IMR-90 (cell line): Measurements from ENCODE around the gene GRAP. TPM values are rescaled to one million over a fixed set of nuclear protein-coding genes. Genes with fewer than 3 reads are reported as not detected.

Experiments
- ATAC-seq: fragments of 200-7000 bp; cut with Tn5 transposase; 2 replicates; pipeline ENCODE4 v1.9.1; 2020; ENCODE audit warnings: low read depth, mild to moderate bottlenecking, moderate library complexity
- BruUV-seq: library from RNA; stranded (reverse); fragments of 400-500 nt; replicated peaks from 2 replicates; lab custom pipeline; 2021; lab: Mats Ljungman, UMichigan
- CTCF ChIA-PET: fragments of 300-600 bp; formaldehyde crosslinking; extraction: SDS; loops from one replicate; lab custom pipeline; 2021; ENCODE audit warnings: antibody characterized with exemption; lab: Yijun Ruan, JAX
- POLR2A ChIA-PET: fragments of 300-600 bp; sonication (Branson Sonifier 250); formaldehyde crosslinking; loops from one replicate; lab custom pipeline; 2022; ENCODE audit warnings: antibody characterized with exemption; ENCODE audit not compliant: unreplicated experiment; lab: Charles Lee
- DNase-seq: peaks from one replicate; pipeline ENCODE4 v3.0.0; 2013
- H2AFZ ChIP-seq: replicated peaks from 2 replicates; pipeline ENCODE3; 2013; ENCODE audit warnings: low read length, mild to moderate bottlenecking; ENCODE audit not compliant: poor library complexity
- H2AK5ac ChIP-seq: 2 replicates; pipeline ENCODE4 v1.6.1; 2013; ENCODE audit warnings: low read depth, low read length, inconsistent platforms
- H2AK9ac ChIP-seq: replicated peaks from 2 replicates; pipeline ENCODE3; 2013; ENCODE audit warnings: mild to moderate bottlenecking, low read depth, low read length, moderate library complexity; ENCODE audit not compliant: poor library complexity
- H2BK120ac ChIP-seq: 2 replicates; pipeline ENCODE4 v1.6.1; 2013; ENCODE audit warnings: low read depth, low read length, inconsistent platforms
- H2BK15ac ChIP-seq: 3 replicates; pipeline ENCODE4 v1.6.1; 2013; ENCODE audit warnings: low read depth, low read length, inconsistent platforms
- H2BK20ac ChIP-seq: 2 replicates; pipeline ENCODE4 v1.6.1; 2013; ENCODE audit warnings: low read depth, mild to moderate bottlenecking, inconsistent platforms, low read length, moderate library complexity
- H2BK5ac ChIP-seq: 2 replicates; pipeline ENCODE4 v1.6.1; 2013; ENCODE audit warnings: mild to moderate bottlenecking, low read depth, low read length, inconsistent platforms; ENCODE audit not compliant: poor library complexity, severe bottlenecking
- H3K14ac ChIP-seq: replicated peaks from 2 replicates; pipeline ENCODE4 v1.6.1; 2013; ENCODE audit warnings: low read depth, low read length, inconsistent platforms
- H3K18ac ChIP-seq: 2 replicates; pipeline ENCODE4 v1.6.1; 2013; ENCODE audit warnings: low read depth, low read length, control low read depth
- H3K23ac ChIP-seq: 2 replicates; pipeline ENCODE4 v1.6.1; 2013; ENCODE audit warnings: low read depth, low read length, inconsistent platforms
- H3K27ac ChIP-seq: 2 replicates; pipeline ENCODE4 v1.5.1; 2013; ENCODE audit warnings: mild to moderate bottlenecking, control low read depth, low read length; ENCODE audit not compliant: insufficient read depth
- H3K27me3 ChIP-seq: 2 replicates; pipeline ENCODE4 v1.6.1; 2013; ENCODE audit warnings: low read length; ENCODE audit not compliant: control insufficient read depth, insufficient read depth
- H3K36me3 ChIP-seq: 2 replicates; pipeline ENCODE4 v1.6.1; 2013; ENCODE audit warnings: low read length, mixed read lengths; ENCODE audit not compliant: control insufficient read depth, insufficient read depth
- H3K4ac ChIP-seq: 2 replicates; pipeline ENCODE4 v1.6.1; 2013; ENCODE audit warnings: low read depth, low read length, inconsistent platforms
- H3K4me1 ChIP-seq: 2 replicates; pipeline ENCODE4 v1.6.1; 2013; ENCODE audit warnings: low read length, mixed read lengths; ENCODE audit not compliant: control insufficient read depth, insufficient read depth
- H3K4me2 ChIP-seq: 2 replicates; pipeline ENCODE4 v1.6.1; 2013; ENCODE audit warnings: low read depth, mild to moderate bottlenecking, control low read depth, low read length, moderate library complexity
- H3K4me3 ChIP-seq: 2 replicates; pipeline ENCODE4 v1.5.1; 2013; ENCODE audit warnings: low read depth, mild to moderate bottlenecking, control low read depth, low read length, moderate library complexity; ENCODE audit not compliant: insufficient read depth
- H3K56ac ChIP-seq: 2 replicates; pipeline ENCODE4 v1.6.1; 2013; ENCODE audit warnings: low read length, inconsistent platforms; ENCODE audit not compliant: insufficient read depth; ENCODE audit errors: extremely low read depth
- H3K79me1 ChIP-seq, 2 experiments: 2 replicates each; pipeline ENCODE4 v1.6.1; 2013; ENCODE audit warnings: low read length in 2 of 2, inconsistent platforms in 1 of 2, low read depth in 1 of 2
- H3K9ac ChIP-seq: 2 replicates; pipeline ENCODE4 v1.6.1; 2013; ENCODE audit warnings: low read depth, low read length, control low read depth
- H3K9me1 ChIP-seq: 2 replicates; pipeline ENCODE4 v1.6.1; 2013; ENCODE audit warnings: low read length, inconsistent platforms; ENCODE audit not compliant: insufficient read depth
- H3K9me3 ChIP-seq: 2 replicates; pipeline ENCODE4 v1.6.1; 2013; ENCODE audit warnings: low read length; ENCODE audit not compliant: control insufficient read depth, insufficient read depth
- H4K20me1 ChIP-seq: 2 replicates; pipeline ENCODE4 v1.6.1; 2013; ENCODE audit warnings: low read length, inconsistent platforms; ENCODE audit not compliant: insufficient read depth
- H4K5ac ChIP-seq: 2 replicates; pipeline ENCODE4 v1.6.1; 2013; ENCODE audit warnings: mild to moderate bottlenecking, low read depth, low read length, control low read depth
- H4K8ac ChIP-seq, 2 experiments: 2 replicates each; pipeline ENCODE4 v1.6.1; 2013; ENCODE audit warnings: low read depth in 2 of 2, low read length in 2 of 2, control low read depth in 1 of 2, inconsistent platforms in 1 of 2
- H4K91ac ChIP-seq: 2 replicates; pipeline ENCODE4 v1.6.1; 2013; ENCODE audit warnings: low read depth, low read length, inconsistent platforms; ENCODE audit not compliant: insufficient read depth
- MAFK ChIP-seq: IDR thresholded peaks from 2 replicates; pipeline ENCODE4 v1.6.1; 2012; ENCODE audit warnings: low read depth, low read length, improper control_type of control experiment
- MAZ ChIP-seq: IDR thresholded peaks from 2 replicates; pipeline ENCODE4 v1.6.1; 2012; ENCODE audit warnings: low read depth, mild to moderate bottlenecking, low read length, improper control_type of control experiment, moderate library complexity, borderline replicate concordance
- MXI1 ChIP-seq: IDR thresholded peaks from 2 replicates; pipeline ENCODE4 v1.6.1; 2012; ENCODE audit warnings: low read depth, mild to moderate bottlenecking, low read length, moderate library complexity, borderline replicate concordance
- RCOR1 ChIP-seq: IDR thresholded peaks from 2 replicates; pipeline ENCODE4 v1.6.1; 2012; ENCODE audit warnings: mild to moderate bottlenecking, low read length, improper control_type of control experiment; ENCODE audit not compliant: insufficient replicate concordance
- RFX5 ChIP-seq: IDR thresholded peaks from 2 replicates; pipeline ENCODE4 v1.8.0; 2012; ENCODE audit warnings: low read depth, mild to moderate bottlenecking, low read length, moderate library complexity
- WGBS, 2 experiments: methylation state at CpG; one replicate each; pipeline versions ENCODE4 v1.1.5 to v1.1.7; 2013; ENCODE audit warnings: missing lambda C conversion rate in 2 of 2; ENCODE audit not compliant: insufficient read length in 1 of 2; ENCODE audit errors: extremely low coverage in 2 of 2; 5-methylcytosine and 5-hydroxymethylcytosine counted together
- dilution Hi-C: fragments of 300-500 bp; cut with HindIII; formaldehyde crosslinking; loops from one replicate; pipeline ENCODE4 v1.14.3; 2018; ENCODE audit warnings: low sequenced_read_pairs; ENCODE audit not compliant: unreplicated experiment
- in situ Hi-C: fragments of 300-500 bp; cut with MboI; formaldehyde crosslinking; loops from 3 replicates; pipeline ENCODE4 v1.14.3; 2019; ENCODE audit warnings: low sequenced_read_pairs, inconsistent platforms, mixed read lengths
- intact Hi-C: fragments of 100-400 bp; cut with micrococcal nuclease; formaldehyde crosslinking; loops from 2 replicates; pipeline ENCODE4 v1.10.0; 2022
- polyA plus RNA-seq, 3 experiments: library from polyadenylated mRNA; depleted of rRNA; stranded (reverse); fragments of >200 nt; gene quantifications; 2 replicates each; pipeline ENCODE4 v1.2.3, GENCODE V29; 2012; ENCODE audit warnings: low replicate concordance in 1 of 3
- total RNA-seq: library from RNA; depleted of rRNA; stranded (reverse); fragments of >200 nt; gene quantifications from 2 replicates; pipeline ENCODE4 v1.2.3, GENCODE V29; 2012

GRAP gene
- total and polyA plus RNA-seq, 2 of the 4 experiments (the other 2 are of a cell fraction), result under 0.01 to 0.14 TPM

DNA sequence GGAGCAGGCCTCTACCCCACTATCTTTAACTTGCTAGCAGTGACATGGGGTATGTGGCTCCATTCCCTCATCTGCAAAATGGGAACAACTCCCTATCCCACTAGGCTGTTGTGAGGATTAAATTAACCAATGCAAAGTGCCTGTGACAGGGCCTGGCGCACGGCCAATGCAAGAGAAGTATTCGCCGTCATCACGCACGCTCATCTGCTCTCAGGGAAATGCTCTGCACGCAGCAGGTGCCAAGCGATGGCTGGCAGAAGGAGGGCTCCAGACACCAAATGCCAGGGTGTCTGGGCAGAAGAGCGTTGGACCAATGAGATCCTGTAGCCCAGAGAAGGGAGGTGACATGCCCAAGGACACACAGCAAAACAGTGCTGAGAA lies 59.5 kb downstream of the GRAP start:
- no peak overlapping the region for H2BK5ac ChIP-seq
- H3K14ac ChIP-seq, result no peak overlapping the region
- no peak overlapping the region for H4K5ac ChIP-seq
- H3K27ac ChIP-seq, result no peak overlapping the region
- H3K4me2 ChIP-seq, result no peak overlapping the region
- no peak overlapping the region for H4K91ac ChIP-seq
- ChIA-PET POLR2A (no interaction called here), CTCF (no interaction called here)
- H4K20me1 ChIP-seq, result peaks cover 17% of the 10 kb centered on the region
- no peaks in the 10 kb centered on the region for H3K27me3 ChIP-seq
- no peak overlapping the region for H2BK120ac ChIP-seq
- H2AK5ac ChIP-seq, result no peak overlapping the region
- no peak overlapping the region for H3K56ac ChIP-seq
- BruUV-seq, result no TSS peak
- H3K9me1 ChIP-seq, result peaks cover 5% of the 10 kb centered on the region; the same call in 1 of the 2 replicates
- no peak overlapping the region for H2AK9ac ChIP-seq
- intact Hi-C loops (no loop called here), dilution Hi-C loops (no loop called here), in situ Hi-C loops (no loop called here)
- WGBS, 2 experiments, result 83% methylated on average over 1 of the region's 9 CpGs; no CpG with 5 or more reads in 1 of the 2 experiments
- H3K23ac ChIP-seq, result no peak overlapping the region
- no peak overlapping the region for H3K4me3 ChIP-seq
- no peak overlapping the region for H3K9ac ChIP-seq
- H3K4me1 ChIP-seq, result peaks cover 5% of the 10 kb centered on the region
- no peak overlapping the region for H2BK15ac ChIP-seq
- no peak overlapping the region for H4K8ac ChIP-seq
- peaks cover 15 to 63% of the 10 kb centered on the region in 2 experiments; a peak in 3 of 4 replicates for H3K79me1 ChIP-seq
- TF ChIP-seq RCOR1, result no peak
- no peak for TF ChIP-seq RFX5
- TF ChIP-seq MXI1, result no peak
- no peak for TF ChIP-seq MAFK
- no peak for TF ChIP-seq MAZ
- no peak overlapping the region for H3K18ac ChIP-seq
- ATAC-seq (no peak), DNase-seq (no peak)
- no peaks in the 10 kb centered on the region for H3K9me3 ChIP-seq
- no peak overlapping the region for H2AFZ ChIP-seq
- H3K4ac ChIP-seq, result no peak overlapping the region
- H3K36me3 ChIP-seq, result peaks cover 28% of the 10 kb centered on the region
- H2BK20ac ChIP-seq, result no peak overlapping the region
